GM23248 (cell line): Measurements from ENCODE around the gene BICD1.

Experiments
- EZH2 ChIP-seq: fragments of 200-600 bp; sonication (generic); IDR thresholded peaks from 2 replicates; pipeline ENCODE4 v1.6.1; 2018; ENCODE audit warnings: antibody characterized with exemption, mild to moderate bottlenecking; ENCODE audit not compliant: insufficient read depth, poor library complexity, severe bottlenecking
- EZH2phosphoT487 ChIP-seq: fragments of 200-600 bp; sonication (generic); IDR thresholded peaks from 2 replicates; pipeline ENCODE4 v1.6.1; 2018; ENCODE audit warnings: antibody characterized with exemption, moderate library complexity, mild to moderate bottlenecking, low read depth; ENCODE audit not compliant: insufficient read depth

GRCh38 chr12:32145096-32145495 lies 38.4 kb downstream of the BICD1 start:
- no peak for TF ChIP-seq EZH2
- no peak for TF ChIP-seq EZH2phosphoT487
